ENCODE data around the gene MTA3.

DNA sequence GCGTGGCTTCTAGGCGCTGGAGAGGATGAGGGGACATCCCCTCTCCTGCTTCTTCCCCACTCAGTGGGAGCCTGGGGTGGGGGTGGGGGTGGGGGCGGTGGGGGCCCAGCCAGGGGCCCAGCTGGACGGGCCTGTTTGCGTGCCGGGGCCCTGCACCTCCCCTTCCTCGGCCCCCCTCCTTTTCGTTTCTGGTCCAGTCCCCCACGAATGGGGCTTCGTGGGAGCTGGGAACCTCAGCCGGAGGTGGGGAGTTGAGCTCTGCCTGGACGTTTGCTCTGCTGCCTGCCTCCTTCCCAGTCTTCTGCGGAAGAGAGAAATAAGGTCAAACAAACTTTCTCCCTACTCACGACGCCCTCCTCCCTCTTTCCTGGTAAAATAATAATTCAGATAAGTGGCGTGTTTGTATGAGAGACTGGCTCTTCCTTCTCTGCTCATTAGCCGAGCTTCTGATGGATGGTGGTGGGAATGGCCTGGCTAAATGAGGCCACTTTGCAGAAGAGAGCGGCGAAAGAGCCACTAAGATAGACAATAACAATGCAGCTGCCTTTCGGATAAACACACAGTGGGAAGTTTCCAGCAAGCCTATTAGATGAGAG is 782 bp downstream of the MTA3 start:
- TF ChIP-seq, protein P1, sequence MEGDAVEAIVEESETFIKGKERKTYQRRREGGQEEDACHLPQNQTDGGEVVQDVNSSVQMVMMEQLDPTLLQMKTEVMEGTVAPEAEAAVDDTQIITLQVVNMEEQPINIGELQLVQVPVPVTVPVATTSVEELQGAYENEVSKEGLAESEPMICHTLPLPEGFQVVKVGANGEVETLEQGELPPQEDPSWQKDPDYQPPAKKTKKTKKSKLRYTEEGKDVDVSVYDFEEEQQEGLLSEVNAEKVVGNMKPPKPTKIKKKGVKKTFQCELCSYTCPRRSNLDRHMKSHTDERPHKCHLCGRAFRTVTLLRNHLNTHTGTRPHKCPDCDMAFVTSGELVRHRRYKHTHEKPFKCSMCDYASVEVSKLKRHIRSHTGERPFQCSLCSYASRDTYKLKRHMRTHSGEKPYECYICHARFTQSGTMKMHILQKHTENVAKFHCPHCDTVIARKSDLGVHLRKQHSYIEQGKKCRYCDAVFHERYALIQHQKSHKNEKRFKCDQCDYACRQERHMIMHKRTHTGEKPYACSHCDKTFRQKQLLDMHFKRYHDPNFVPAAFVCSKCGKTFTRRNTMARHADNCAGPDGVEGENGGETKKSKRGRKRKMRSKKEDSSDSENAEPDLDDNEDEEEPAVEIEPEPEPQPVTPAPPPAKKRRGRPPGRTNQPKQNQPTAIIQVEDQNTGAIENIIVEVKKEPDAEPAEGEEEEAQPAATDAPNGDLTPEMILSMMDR (IDR thresholded peaks at IDR 0.05; ENCODE audit: low read length): no peak
- TF ChIP-seq EZH2 (IDR thresholded peaks at IDR 0.05; ENCODE audit: borderline replicate concordance, low read length): no peak

Measured in OCI-LY1 (cell line).